Measurements from ENCODE around the gene VWA8. TPM values are rescaled to one million over a fixed set of nuclear protein-coding genes. Genes with fewer than 3 reads are reported as not detected.

Gene VWA8
- polyA plus RNA-seq, 1 of the 3 experiments (the other 2 are of a cell fraction), result 5.5 TPM

DNA sequence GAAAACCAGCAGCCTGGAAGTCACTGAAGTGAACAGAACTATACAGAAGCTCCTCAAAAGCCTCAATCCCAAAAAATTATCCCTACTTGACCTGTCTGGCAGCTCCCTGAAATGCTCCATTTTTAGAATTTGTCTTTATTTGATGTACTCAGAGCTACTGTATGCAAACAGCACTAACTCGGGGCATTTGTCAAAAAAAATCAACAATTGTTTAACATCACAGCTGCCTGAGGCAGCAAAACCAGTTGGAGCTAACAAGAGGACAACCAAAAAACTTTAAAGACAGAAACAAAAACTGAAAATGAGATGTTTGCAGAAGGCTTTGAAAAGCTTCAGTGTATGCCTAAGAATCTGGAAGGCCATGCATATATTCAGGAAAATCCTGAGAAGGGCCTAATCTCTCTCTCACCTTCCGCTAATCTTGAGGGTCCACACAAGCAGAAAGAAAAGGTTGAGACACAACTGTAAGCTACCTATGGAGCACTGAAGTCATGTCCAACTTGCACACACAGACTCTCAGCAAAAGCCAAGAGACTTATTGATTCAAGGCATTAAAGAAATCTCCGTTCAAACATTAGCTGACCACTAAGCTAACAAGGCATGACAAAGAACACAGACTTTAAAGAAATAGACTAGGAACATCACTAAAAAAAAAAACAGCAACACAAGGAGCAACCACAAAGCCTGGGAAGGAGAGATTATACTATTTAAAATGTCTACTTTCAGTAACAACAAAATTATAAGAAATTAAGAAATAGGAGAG, 16.1 kb downstream of the VWA8 start:
- CTCF ChIA-PET, result no interaction called here
- H4K20me1 ChIP-seq (ENCODE audit: insufficient read depth), result no peaks in the 10 kb centered on the region
- POLR2A ChIA-PET, result no interaction called here
- DNase-seq, result no peak
- no peaks in the 10 kb centered on the region for H3F3A ChIP-seq (replicated peaks; ENCODE audit: insufficient read depth)
- H3K27ac ChIP-seq (ENCODE audit: low read depth in 2 of 2, low read length in 1 of 2), result no peak overlapping the region
- no peak overlapping the region for H3K4me3 ChIP-seq (ENCODE audit: low read depth in 2 of 2, low read length in 1 of 2)
- peaks cover 7% of the 10 kb centered on the region; the same call in 1 of the 2 replicates for H3K9me3 ChIP-seq
- TF ChIP-seq RCOR1 (IDR thresholded peaks at IDR 0.05; ENCODE audit: low read length) (no peak), TCF12 (IDR thresholded peaks at IDR 0.05) (no peak), SMC3 (IDR thresholded peaks at IDR 0.05; ENCODE audit: low read depth, low read length) (no peak), EZH2phosphoT487 (IDR thresholded peaks at IDR 0.05; ENCODE audit: borderline replicate concordance, low read depth) (no peak), RXRA (IDR thresholded peaks at IDR 0.05; ENCODE audit: borderline replicate concordance, low read depth) (no peak), CHD2 (IDR thresholded peaks at IDR 0.05; ENCODE audit: low read length, partially characterized antibody) (no peak), RFX5 (IDR thresholded peaks at IDR 0.05; ENCODE audit: low read length) (no peak), NFIC (IDR thresholded peaks at IDR 0.05; ENCODE audit: borderline replicate concordance) (no peak), ELF1 (IDR thresholded peaks at IDR 0.05) (no peak), SIN3A (IDR thresholded peaks at IDR 0.05; ENCODE audit: borderline replicate concordance, low read depth, low read length) (no peak)
- no peaks in the 10 kb centered on the region for H3K9me2 ChIP-seq
- peaks cover 16 to 32% of the 10 kb centered on the region in 2 experiments for H3K36me3 ChIP-seq (replicated peaks in 1 of 2; ENCODE audit: control insufficient read depth in 1 of 2, insufficient read depth in 2 of 2, low read length in 1 of 2)
- peaks cover 3% of the 10 kb centered on the region; the same call in 1 of the 2 replicates for H3K79me2 ChIP-seq (ENCODE audit: insufficient read depth)
- no peaks in the 10 kb centered on the region; a peak in 1 of 4 replicates for H3K4me1 ChIP-seq (ENCODE audit: control insufficient read depth in 1 of 2, insufficient read depth in 2 of 2, low read depth in 1 of 2, low read length in 1 of 2)
- WGBS (ENCODE audit: low lambda C conversion rate), result 89% methylated on average over 3 of the region's 3 CpGs
- H3K4me2 ChIP-seq, result no peak overlapping the region
- no peaks in the 10 kb centered on the region for H3K27me3 ChIP-seq (ENCODE audit: insufficient read depth)
- H2AFZ ChIP-seq (ENCODE audit: low read depth), result no peak overlapping the region
- no peak overlapping the region for H3K9ac ChIP-seq

DNA sequence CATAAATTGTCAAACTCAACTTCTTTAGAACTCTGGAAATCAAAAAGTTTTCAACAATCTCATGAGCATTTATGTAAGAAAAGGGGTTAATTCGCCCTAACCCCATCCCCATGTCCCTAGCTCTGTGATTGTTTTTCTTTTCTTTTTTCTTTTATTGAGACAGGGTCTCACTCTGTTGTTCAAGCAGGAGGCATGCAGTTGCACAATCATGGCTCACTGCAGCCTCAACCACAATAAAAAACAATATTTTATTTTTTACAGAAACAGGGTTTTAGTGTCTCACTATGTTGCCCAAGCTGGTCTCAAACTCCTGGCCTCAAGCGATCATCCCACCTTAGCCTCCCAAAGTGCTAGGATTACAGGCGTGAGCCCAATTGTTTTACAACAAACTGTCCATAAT, 16.7 kb downstream of the VWA8 start:
- no peak overlapping the region for H3K9ac ChIP-seq
- H3K4me1 ChIP-seq (ENCODE audit: control insufficient read depth in 1 of 2, insufficient read depth in 2 of 2, low read depth in 1 of 2, low read length in 1 of 2), result no peaks in the 10 kb centered on the region; a peak in 1 of 4 replicates
- no peaks in the 10 kb centered on the region for H3K9me2 ChIP-seq
- TF ChIP-seq, protein P1, sequence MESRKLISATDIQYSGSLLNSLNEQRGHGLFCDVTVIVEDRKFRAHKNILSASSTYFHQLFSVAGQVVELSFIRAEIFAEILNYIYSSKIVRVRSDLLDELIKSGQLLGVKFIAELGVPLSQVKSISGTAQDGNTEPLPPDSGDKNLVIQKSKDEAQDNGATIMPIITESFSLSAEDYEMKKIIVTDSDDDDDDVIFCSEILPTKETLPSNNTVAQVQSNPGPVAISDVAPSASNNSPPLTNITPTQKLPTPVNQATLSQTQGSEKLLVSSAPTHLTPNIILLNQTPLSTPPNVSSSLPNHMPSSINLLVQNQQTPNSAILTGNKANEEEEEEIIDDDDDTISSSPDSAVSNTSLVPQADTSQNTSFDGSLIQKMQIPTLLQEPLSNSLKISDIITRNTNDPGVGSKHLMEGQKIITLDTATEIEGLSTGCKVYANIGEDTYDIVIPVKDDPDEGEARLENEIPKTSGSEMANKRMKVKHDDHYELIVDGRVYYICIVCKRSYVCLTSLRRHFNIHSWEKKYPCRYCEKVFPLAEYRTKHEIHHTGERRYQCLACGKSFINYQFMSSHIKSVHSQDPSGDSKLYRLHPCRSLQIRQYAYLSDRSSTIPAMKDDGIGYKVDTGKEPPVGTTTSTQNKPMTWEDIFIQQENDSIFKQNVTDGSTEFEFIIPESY (IDR thresholded peaks at IDR 0.05; ENCODE audit: borderline replicate concordance, low read depth), result no peak
- no peak for TF ChIP-seq JUND (IDR thresholded peaks at IDR 0.05)
- no peak for TF ChIP-seq RXRA (IDR thresholded peaks at IDR 0.05; ENCODE audit: borderline replicate concordance, low read depth)
- TF ChIP-seq FOXJ3 (CRISPR knock-in tag; IDR thresholded peaks at IDR 0.05), result no peak
- TF ChIP-seq GABPA (IDR thresholded peaks at IDR 0.05; ENCODE audit: low read depth), result no peak
- no peak for TF ChIP-seq EZH2phosphoT487 (IDR thresholded peaks at IDR 0.05; ENCODE audit: borderline replicate concordance, low read depth)
- no peak for TF ChIP-seq FOSL2 (IDR thresholded peaks at IDR 0.05; ENCODE audit: borderline replicate concordance, low read depth)
- no peak for TF ChIP-seq RAD21 (IDR thresholded peaks at IDR 0.05; ENCODE audit: low read length)
- no peak for TF ChIP-seq YY1 (IDR thresholded peaks at IDR 0.05; ENCODE audit: low read depth)
- TF ChIP-seq CTCF (IDR thresholded peaks at IDR 0.05), result no peak
- TF ChIP-seq RCOR1 (IDR thresholded peaks at IDR 0.05; ENCODE audit: low read length), result no peak
- no peak for TF ChIP-seq USF2 (IDR thresholded peaks at IDR 0.05; ENCODE audit: borderline replicate concordance, low read depth, low read length)
- no peak for TF ChIP-seq PBX3 (IDR thresholded peaks at IDR 0.05)
- TF ChIP-seq RFX5 (IDR thresholded peaks at IDR 0.05; ENCODE audit: low read length), result no peak
- no peak for TF ChIP-seq CHD2 (IDR thresholded peaks at IDR 0.05; ENCODE audit: low read length, partially characterized antibody)
- no peak for TF ChIP-seq TAF1 (IDR thresholded peaks at IDR 0.05; ENCODE audit: borderline replicate concordance, low read depth, low read length)
- no peak for TF ChIP-seq TEAD4 (IDR thresholded peaks at IDR 0.05; ENCODE audit: borderline replicate concordance, insufficient read depth)
- TF ChIP-seq NRF1 (IDR thresholded peaks at IDR 0.05; ENCODE audit: low read depth, low read length), result no peak
- peaks cover 7% of the 10 kb centered on the region; the same call in 1 of the 2 replicates for H3K9me3 ChIP-seq
- no peak overlapping the region for H3K27ac ChIP-seq (ENCODE audit: low read depth in 2 of 2, low read length in 1 of 2)
- H3F3A ChIP-seq (replicated peaks; ENCODE audit: insufficient read depth), result no peaks in the 10 kb centered on the region
- ChIA-PET POLR2A (no interaction called here), CTCF (no interaction called here)
- H4K20me1 ChIP-seq (ENCODE audit: insufficient read depth), result no peaks in the 10 kb centered on the region
- no peak for DNase-seq
- no peak overlapping the region for H3K4me3 ChIP-seq (ENCODE audit: low read depth in 2 of 2, low read length in 1 of 2)
- no peak overlapping the region for H3K4me2 ChIP-seq
- H2AFZ ChIP-seq (ENCODE audit: low read depth), result no peak overlapping the region
- 96% methylated on average over 3 of the region's 3 CpGs for WGBS (ENCODE audit: low lambda C conversion rate)
- H3K79me2 ChIP-seq (ENCODE audit: insufficient read depth), result peaks cover 3% of the 10 kb centered on the region; the same call in 1 of the 2 replicates
- no peaks in the 10 kb centered on the region for H3K27me3 ChIP-seq (ENCODE audit: insufficient read depth)
- peaks cover 16 to 32% of the 10 kb centered on the region in 2 experiments for H3K36me3 ChIP-seq (replicated peaks in 1 of 2; ENCODE audit: control insufficient read depth in 1 of 2, insufficient read depth in 2 of 2, low read length in 1 of 2)
